HG03442 (cell line): ENCODE results near the gene ZNF81.
"Not testable (repeated sequence)": the region's sequence is repeated elsewhere in the genome, so short reads cannot be mapped to it uniquely, and the experiment has no call there.

Experiments
- ATAC-seq: cut with Tn5 transposase; IDR thresholded peaks from one replicate; pipeline ENCODE4 v1.9.1; 2021; ENCODE audit warnings: mild to moderate bottlenecking, moderate library complexity; ENCODE audit not compliant: unreplicated experiment

The ZNF81 gene

DNA sequence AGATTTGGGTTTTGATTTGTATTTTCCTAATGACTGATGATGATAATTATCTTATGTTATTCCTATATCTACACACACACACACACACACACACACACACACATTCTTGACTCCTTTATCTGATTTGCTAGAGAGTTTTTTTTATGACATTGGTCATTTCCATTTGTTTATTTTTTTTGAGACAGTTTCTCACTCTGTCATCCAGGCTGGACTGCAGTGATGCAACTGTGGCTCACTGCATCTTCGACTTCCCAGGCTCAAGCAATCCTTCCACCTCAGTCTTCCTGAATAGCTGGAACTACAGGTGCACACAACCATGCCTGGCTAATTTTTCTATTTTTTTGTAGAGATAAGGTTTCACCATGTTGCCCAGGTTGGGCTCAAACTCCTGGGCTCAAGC lies 6.7 kb downstream of the ZNF81 start:
- no peak for ATAC-seq

DNA sequence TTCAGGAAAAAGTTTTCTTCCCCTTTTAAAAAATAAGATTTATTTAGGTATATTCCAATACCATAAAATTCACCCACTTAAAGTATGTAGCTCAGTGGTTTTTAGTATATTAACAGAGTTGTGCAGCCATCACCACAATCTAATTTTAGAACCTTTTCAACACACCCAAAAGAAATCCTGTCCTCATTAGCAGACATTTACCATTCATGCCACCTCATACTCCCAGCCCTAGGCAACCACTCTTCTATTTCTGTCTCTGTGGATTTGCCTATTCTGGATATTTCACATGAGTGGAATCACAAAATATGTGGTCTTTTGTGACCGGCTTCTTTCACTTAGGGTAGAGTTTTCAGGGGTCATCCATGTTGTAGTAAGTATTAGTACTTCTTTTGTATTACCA lies 7.4 kb downstream of the ZNF81 start:
- no peak for ATAC-seq

DNA sequence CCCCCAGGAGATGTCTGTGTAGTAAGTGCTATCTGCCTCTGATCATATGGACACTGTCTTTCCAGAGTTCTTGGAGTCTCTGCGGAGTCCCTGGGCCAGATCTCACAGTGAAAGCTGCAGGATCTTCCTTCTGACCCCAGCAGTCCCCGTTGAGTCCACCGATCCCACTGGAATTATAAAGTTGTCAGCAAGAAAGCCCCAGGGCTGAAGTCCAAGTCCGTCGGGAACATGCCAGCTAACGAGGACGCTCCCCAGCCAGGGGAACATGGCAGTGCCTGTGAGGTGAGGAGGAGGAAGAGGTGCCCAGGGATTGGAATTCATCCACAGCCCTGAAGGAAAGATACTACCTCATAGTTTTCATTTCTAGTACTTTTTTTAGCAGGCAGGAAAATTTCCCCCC lies 9.3 kb downstream of the ZNF81 start:
- ATAC-seq: no peak

DNA sequence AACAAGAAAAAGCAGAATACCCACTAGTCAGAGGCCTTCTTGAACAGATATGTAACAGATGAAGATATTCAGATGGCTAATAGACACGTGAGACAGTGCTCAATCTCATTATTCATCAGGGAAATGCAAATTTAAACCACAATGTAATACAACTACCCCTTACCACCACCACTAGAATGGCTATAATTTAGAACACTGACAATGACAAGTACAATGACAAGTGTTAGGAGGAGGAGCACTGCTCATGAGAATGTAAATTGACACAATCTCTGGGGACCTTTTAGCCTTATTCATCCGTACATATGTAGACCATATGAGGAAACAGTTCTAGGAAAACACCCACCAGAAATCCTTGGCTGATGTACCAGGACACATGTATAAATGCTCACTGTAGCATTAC lies 13.1 kb downstream of the ZNF81 start:
- no peak for ATAC-seq

DNA sequence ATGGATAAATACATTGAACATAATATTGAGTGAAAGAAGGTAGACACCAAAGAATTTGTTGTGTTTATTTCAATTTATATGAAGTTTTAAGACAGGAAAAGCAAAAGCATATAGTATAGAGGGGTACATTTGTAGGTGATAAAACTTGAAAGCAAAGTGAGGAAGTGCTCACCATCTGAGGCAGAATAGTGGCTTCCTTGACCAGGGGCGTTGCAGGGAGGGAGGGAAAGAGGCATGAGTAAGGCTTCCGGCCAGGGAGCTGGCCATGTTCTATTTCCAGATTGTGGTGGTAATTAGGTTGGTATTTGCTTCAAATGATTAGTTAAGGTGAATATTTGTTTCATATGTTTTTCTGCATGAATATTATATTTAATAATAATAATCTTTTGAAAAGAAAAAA lies 13.7 kb downstream of the ZNF81 start:
- not testable (repeated sequence) for ATAC-seq

DNA sequence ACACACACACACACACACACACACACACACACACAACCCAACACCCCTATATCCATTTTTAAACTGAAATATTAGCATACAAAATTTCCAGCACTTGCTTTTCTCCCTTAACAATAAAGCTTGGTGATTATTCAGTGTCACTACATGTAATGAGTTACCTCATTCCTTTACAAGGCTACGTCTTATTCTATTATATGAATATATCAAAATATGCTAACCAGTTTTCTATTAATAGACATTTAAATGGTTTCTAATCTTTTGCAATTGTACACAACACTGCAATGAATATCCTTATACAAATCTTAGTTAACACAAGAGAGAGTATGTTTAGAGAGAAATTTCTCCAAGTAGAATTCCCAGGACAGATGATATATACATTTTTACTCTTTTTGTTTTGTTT lies 14.2 kb downstream of the ZNF81 start:
- ATAC-seq: no peak

DNA sequence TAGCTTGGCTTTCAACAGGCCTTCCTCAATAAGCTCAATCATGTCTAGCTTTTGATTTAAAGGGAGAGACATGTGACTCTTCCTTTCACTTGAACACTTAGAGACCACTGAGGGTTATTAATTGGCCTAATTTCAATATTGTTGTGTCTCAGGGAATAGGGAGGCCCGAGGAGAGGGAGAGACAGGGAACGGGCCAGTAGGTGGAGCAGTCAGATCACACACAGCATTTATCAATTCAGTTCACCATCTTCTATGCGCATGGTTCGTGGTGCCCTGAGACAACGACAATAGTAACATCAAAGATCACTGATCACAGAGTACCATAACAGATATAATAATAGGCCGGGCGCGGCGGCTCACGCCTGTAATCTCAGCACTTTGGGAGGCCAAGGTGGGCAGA lies 17.8 kb downstream of the ZNF81 start:
- no peak for ATAC-seq

DNA sequence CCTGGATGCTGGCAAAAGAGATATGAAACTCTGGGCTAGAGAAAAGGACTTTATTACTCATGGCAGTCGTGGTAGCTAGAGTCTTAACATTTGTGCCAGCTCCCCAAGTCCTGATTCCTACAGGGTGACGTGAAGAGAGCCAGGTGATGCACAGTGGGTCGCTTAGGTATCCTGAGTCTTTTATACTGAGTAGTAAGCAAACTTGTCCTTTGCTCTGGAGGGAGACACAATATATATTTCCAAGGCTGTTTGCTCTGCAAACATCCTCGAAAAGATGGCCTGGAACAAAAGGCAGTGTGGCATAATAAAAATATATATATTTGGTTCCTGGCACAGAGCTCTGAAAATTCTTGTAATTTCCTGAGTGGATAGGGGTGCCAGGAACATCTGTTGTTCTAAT lies 23.0 kb downstream of the ZNF81 start:
- ATAC-seq: no peak

DNA sequence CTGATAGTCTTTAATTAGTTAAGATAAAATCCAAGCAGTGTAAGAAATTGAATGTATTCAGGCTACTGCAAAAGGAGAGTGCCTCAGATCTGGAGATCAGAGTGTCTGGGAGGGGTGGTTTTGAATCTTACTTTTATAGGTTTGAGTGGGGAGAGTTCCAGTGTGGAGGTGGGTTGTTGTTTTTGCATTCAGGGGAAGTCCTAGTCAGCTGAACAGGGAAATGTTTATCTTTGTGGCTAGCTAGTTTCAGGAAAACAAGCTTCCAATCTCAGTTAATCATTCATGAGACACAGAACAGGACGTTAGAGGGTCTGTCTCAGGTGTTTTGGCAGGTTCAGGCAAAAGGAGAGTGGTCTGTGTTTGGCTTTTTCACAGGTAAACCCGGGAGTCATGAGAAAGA lies 26.0 kb downstream of the ZNF81 start:
- no peak for ATAC-seq

DNA sequence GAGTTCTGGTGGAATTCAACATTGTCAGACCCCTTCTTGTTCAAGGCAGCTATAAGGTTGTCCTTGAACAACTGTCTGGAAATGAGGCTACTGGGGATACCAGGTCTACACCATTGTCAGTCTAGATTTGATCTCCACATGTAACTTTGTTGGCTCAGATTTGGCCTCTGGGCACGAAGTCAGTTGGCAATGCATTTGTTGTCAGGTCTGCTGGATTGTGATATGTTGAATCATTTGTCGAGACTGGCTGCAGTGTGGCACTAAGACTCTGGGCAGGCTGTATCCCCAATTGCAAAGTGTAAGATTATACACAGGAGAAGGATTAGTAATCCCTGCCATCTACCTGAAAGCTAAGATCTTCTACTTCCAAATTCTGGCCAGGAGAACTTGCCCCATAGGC lies 26.5 kb downstream of the ZNF81 start:
- ATAC-seq: no peak

DNA sequence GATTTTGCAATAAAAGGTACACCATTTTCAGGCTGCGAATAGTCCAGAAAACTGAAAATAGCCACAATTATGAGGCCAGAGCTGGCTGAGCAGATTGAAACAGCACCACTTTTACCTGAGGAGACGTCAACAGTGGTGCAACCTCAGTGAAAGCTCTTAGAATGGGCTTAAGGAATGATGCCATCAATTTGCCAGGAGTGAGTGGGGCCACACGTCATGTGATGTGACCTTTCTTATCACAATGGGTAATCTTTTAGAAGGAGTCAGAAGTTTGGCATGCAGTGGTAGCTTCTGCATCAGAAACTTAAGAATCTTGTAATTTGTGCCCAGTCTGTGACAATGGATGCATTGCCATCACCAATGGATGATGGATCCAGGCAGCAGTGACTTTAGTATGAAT lies 27.6 kb downstream of the ZNF81 start:
- ATAC-seq: no peak

DNA sequence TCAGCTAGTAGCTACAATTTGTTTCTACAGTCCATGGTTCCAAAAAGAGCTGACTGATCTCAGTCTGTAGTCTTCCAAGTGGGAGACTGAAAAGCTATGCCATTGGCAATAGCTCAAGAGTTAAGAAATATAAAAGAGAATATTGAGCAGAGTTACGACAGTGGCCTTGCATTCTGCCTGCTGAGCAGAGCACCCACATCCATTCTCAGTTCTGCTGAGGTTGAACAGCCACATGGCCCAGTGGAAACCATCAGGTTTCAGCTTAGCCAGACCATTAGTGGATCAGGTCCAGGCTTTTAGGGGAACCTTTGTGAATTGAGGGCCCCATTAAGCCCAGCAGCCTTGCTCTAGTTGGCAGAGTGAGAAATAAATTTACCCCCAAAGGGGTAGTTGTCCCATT lies 28.1 kb downstream of the ZNF81 start:
- no peak for ATAC-seq

DNA sequence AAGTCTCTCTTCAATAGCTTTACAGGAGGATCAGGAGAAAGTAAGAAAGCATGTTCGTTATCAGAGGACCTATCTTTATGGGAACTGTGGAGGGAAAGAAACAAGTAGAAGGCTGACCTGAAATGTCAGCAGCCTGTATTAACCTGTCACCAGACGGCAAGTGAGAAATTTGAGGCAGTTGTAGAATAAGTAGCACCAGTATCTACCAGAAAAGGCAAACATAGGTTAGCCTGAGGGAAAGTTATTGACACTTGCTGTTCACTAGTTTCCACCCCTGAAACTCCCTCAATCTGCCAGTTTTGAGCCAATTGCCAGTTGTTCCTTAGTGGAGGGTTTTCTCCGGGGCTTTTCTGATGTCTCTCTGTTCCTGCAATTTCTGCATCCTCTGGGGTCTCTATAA lies 36.4 kb downstream of the ZNF81 start:
- no peak for ATAC-seq

DNA sequence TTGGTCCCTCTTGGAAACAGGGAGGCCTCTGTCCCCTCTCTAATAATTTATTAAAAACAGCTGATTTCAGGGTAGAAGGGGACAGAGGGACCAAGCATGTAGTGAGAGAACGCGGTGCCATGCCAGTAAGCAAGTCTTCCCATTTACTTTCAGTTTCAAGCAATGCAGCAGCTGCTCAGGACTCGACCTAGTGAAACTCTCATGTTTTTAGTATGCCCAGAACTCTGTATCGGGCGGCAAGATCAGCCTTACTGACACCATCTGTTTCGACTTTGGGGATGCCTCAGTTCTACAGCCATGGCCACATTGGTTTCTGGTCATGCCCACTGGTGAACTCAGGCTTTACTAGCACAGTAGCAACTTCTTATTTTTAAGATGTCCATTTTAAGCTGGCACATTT lies 40.6 kb downstream of the ZNF81 start:
- ATAC-seq: no peak

DNA sequence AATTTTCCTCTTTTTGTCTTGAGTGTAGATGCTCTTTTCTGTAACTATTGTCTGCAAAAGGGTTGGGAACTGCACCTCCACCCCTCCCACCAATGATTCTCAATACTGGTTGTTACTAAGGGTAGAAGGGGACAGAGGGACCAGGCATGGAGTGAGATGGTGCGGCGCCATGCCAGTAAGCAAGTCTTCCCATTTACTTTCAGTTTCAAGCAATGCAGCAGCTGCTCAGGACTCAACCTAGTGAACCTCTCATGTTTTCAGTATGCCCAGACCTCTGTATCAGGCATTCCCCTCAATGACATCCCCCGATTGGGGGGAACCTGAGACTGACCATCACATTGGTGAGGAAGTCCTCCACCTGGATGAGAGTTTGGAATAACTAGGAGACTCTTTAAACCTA lies 41.5 kb downstream of the ZNF81 start:
- no peak for ATAC-seq

DNA sequence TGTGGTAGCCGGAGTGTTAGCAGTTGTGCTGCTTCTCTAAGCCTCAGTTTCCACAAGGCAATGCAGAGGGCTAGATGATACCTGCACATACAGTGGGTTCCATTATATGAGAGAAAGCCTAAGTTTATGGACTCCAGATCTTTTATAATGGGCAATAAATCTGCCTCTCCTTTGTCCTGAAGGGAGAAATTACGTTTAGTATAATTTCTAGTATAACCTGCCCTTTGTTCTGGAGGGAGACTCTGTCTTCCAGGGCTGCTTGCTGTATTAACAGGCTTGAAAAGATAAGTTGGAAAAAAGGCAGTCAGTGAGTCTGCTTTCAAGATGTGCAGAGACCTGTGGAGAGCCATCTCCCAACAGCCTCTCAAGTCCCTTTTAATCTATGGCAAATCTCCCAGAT lies 42.8 kb downstream of the ZNF81 start:
- ATAC-seq: no peak

DNA sequence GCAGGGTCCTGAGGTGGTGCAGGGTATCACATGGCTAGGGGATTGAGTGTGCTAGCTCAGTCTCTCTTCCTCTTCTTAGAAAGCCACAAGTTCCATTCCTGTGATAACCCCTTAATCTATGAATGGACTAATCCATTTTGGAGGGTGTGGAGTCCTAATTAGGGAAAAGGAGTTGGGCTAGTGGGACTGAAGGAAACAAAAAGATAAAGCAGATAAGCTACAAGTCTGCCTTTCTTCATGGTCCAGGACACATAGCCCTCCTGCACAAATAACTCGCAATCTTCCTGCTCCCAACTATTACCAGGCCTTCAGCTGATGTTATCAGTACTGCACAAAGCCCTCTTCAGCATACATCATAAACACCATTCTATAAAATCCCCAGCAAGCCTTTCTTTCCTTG lies 44.2 kb downstream of the ZNF81 start:
- no peak for ATAC-seq

DNA sequence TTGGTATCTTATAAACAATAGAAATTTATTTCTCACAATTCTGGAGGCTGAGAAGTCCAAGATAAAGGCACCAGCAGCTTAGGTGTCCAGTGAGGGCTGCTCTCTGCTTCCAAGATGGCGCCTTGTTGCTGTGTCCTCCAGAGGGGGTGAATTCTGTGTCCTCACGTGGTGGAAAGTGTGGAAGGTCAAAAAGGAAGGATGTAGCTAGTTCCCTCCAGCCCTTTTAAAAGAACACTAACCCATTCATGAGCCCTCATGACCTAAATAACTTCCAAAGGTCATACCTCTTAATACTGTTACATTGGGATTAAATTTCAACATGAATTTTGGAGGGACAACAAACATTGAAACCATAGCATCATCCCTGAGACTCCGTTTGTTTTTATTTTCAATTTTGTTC lies 48.8 kb downstream of the ZNF81 start:
- ATAC-seq: no peak

DNA sequence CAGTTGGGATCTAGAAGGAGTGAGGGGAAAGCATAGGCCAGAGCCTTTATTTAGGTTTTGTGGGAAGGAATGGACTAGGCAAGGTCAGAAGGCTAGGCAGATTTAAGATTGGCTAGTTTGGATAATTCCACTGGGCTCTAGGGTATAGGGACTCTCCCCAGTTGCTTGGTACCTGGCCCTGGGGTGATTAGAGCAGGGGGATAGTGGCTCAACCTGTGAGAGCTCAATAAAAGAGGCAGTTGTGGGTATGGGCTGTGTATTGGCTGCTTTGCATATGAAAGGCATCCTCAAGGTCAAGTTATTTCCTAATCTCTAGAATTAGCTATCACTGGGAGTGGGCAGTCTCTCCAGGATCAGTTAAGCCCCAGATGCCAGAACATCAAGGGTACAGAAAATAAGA lies 61.3 kb downstream of the ZNF81 start:
- ATAC-seq: no peak

DNA sequence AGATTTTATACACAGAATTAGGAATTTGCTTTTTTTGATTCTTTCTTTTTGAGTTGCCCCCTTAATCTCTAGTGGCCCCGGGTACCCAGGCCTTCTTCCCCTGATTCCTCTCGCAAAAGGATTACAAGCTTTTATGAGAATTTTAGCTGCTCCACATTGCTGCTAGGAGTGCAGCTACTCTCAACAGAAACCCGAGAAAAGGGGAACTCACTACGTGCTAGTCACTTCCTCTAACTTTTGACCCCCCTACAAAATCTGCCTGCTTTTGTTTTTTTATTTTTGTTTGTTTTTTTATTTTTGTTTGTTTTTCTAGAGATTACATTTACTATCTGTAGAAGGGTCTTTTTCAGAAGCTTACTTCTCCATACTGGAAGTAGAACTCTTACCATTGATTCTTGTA lies 64.1 kb downstream of the ZNF81 start:
- ATAC-seq: no peak

DNA sequence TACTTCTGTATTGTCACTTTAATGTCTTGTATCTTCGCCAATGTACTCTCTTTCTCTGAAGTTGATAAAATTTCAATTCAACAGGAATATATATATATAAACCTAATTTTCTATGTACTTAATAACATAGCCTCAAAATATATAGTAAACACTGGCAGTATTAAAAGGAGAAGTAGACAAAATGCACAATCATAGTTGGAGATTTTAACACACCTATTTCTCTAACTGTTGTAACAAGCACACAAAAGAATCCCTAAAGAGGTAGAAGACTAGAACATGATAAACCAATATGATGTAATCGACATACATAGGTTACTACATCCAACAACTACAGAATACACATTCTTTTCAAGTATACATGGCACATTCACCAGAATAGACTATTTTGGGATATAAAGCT lies 65.5 kb downstream of the ZNF81 start:
- ATAC-seq: no peak

DNA sequence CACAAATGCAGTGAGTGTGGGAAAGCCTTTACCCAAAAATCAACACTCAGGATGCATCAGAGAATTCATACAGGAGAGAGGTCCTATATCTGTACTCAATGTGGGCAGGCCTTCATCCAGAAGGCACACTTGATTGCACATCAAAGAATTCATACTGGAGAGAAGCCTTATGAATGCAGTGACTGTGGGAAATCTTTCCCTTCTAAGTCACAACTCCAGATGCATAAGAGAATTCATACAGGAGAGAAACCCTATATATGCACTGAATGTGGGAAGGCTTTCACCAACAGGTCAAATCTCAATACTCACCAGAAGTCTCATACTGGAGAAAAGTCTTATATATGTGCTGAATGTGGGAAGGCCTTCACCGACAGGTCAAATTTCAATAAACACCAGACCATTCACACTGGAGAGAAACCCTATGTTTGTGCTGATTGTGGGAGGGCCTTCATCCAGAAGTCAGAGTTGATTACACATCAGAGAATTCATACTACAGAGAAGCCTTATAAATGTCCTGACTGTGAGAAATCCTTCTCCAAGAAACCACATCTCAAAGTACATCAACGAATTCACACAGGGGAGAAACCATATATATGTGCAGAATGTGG lies 79.3 kb downstream of the ZNF81 start:
- ATAC-seq: no peak

DNA sequence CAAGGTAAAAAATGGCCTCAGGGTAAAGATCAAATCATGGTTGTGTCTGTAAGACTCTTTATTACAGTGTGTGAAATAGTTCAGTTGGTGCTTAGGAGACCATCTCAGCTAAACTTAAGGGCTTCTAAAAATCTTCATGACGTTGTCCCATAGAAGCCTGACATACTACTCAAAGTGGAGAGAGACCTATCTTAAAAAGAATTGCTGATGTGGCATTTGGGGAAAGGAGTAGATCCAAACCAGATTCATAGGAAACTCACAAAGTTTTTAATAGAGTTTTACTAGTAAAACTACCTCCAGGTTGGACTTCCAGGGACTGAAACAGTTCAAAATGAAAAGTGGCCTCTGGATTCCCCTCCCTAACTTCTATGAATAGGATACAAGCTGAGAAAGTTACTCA lies 81.6 kb downstream of the ZNF81 start:
- ATAC-seq: no peak

DNA sequence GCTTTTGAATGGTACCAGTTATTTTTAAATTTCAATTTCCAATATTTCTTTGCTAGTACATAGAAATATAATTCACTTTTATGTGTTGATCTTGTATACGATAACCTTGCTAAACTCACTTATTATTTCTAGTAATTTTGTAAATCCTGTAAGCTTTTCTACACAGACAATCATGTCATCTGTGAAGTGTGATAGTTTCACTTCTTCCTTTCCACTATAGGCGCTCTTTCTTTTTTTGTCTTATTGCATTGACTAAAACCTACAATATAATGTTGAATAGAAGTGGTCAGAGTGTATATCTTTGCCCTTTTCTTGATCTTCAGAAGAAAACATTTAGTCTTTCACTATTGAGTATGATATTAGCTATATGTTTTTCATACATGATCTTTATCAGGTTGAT lies 90.5 kb downstream of the ZNF81 start:
- ATAC-seq: no peak
